AG09309 (cell line): ENCODE results near the gene ACOXL.
A peak's percentile ranks its signal among the peaks of the same experiment; 100 is the strongest.

ENCODE experiments used
- DNase-seq: peaks from one replicate; pipeline ENCODE4 v3.0.0-alpha.2; 2010; ENCODE audit warnings: low read depth
- H3K4me3 ChIP-seq: 2 replicates; pipeline ENCODE4 v1.5.1; 2011; ENCODE audit warnings: mild to moderate bottlenecking, low read depth, low read length, moderate library complexity; ENCODE audit not compliant: control insufficient read depth
- CTCF ChIP-seq: IDR thresholded peaks from 2 replicates; pipeline ENCODE4 v1.5.1; 2011; ENCODE audit warnings: mild to moderate bottlenecking, low read depth, low read length, inconsistent platforms; ENCODE audit not compliant: insufficient read depth, control insufficient read depth; ENCODE audit errors: missing control alignments

The ACOXL gene

GRCh38 chr2:111157798-111158197 is 425.4 kb downstream of the ACOXL start:
- no peak overlapping the region for H3K4me3 ChIP-seq
- no peak for DNase-seq
- no peak for TF ChIP-seq CTCF

- H3K4me3 ChIP-seq, result no peak overlapping the region
- TF ChIP-seq CTCF, result no peak
- no peak for DNase-seq
Measured at GRCh38 chr2:111159641-111160040, 427.3 kb downstream of the ACOXL start.

- no peak for TF ChIP-seq CTCF
- peak; percentile 75 for DNase-seq
- no peak overlapping the region for H3K4me3 ChIP-seq
Measured at GRCh38 chr2:111160758-111161157, 428.4 kb downstream of the ACOXL start.

GRCh38 chr2:111161971-111162370 is 429.6 kb downstream of the ACOXL start:
- H3K4me3 ChIP-seq, result no peak overlapping the region
- no peak for TF ChIP-seq CTCF
- no peak for DNase-seq

- no peak for TF ChIP-seq CTCF
- H3K4me3 ChIP-seq, result no peak overlapping the region
- no peak for DNase-seq
Measured at GRCh38 chr2:111162718-111163331, 430.5 kb downstream of the ACOXL start.

GRCh38 chr2:111164078-111164477 is 431.7 kb downstream of the ACOXL start:
- no peak for DNase-seq
- TF ChIP-seq CTCF, result no peak
- H3K4me3 ChIP-seq, result no peak overlapping the region

GRCh38 chr2:111165084-111165483 is 432.7 kb downstream of the ACOXL start:
- TF ChIP-seq CTCF, result no peak
- H3K4me3 ChIP-seq, result no peak overlapping the region
- DNase-seq, result no peak
